T47D (cell line): ENCODE data around the gene GYS2.
A peak's percentile ranks its signal among the peaks of the same experiment; 100 is the strongest.
"Not testable (repeated sequence)": the region's sequence is repeated elsewhere in the genome, so short reads cannot be mapped to it uniquely, and the experiment has no call there.

Source experiments
- DNase-seq, 2 experiments: peaks; one replicate each; pipeline versions ENCODE4 v3.0.0 to v3.0.0-alpha.2; 2011 to 2012; ENCODE audit warnings: low read depth in 1 of 2, low spot score in 1 of 2
- JUND ChIP-seq: IDR thresholded peaks from 2 replicates; pipeline ENCODE4 v1.6.1; 2012; ENCODE audit warnings: low read depth
- in situ Hi-C: cut with HindIII; loops from 2 replicates; pipeline ENCODE4 v1.10.0; 2016; ENCODE audit warnings: low sequenced_read_pairs, low pct_unique_long_range_greater_than_20kb

Gene GYS2

GRCh38 chr12:21631367-21631766, 26.7 kb upstream of the GYS2 start:
- no peak for TF ChIP-seq JUND
- in situ Hi-C loops, result no loop called here
- no peak for DNase-seq

- TF ChIP-seq JUND, result no peak
- in situ Hi-C loops, result no loop called here
- no peak for DNase-seq
These were observed 23.3 kb upstream of the GYS2 start for GRCh38 chr12:21627924-21628323.

- DNase-seq, result no peak
- TF ChIP-seq JUND, result no peak
- in situ Hi-C loops, result no loop called here
These were observed 13.9 kb upstream of the GYS2 start for GRCh38 chr12:21618566-21618965.

GRCh38 chr12:21617030-21617429, 12.4 kb upstream of the GYS2 start:
- no peak for DNase-seq
- in situ Hi-C loops, result no loop called here
- TF ChIP-seq JUND, result no peak

- DNase-seq, result no peak
- in situ Hi-C loops, result no loop called here
- TF ChIP-seq JUND, result no peak
These were observed 10.8 kb upstream of the GYS2 start for GRCh38 chr12:21615431-21615830.

GRCh38 chr12:21614506-21614905, 9.9 kb upstream of the GYS2 start:
- in situ Hi-C loops, result no loop called here
- DNase-seq, result no peak
- no peak for TF ChIP-seq JUND

- no peak for TF ChIP-seq JUND
- no peak for DNase-seq
- in situ Hi-C loops, result no loop called here
These were observed 9.3 kb upstream of the GYS2 start for GRCh38 chr12:21613931-21614330.

- DNase-seq, result no peak
- in situ Hi-C loops, result no loop called here
- TF ChIP-seq JUND, result no peak
These were observed 3.5 kb upstream of the GYS2 start for GRCh38 chr12:21608196-21608595.

GRCh38 chr12:21607701-21608100, 3.1 kb upstream of the GYS2 start:
- DNase-seq, result peak in 1 of 2 experiments; percentile 62

GRCh38 chr12:21606175-21606574, 1.5 kb upstream of the GYS2 start:
- TF ChIP-seq JUND, result no peak
- no peak for DNase-seq
- in situ Hi-C loops, result no loop called here

More at GRCh38 chr12:21607701-21608100, 3.1 kb upstream of the GYS2 start:
- no peak for TF ChIP-seq JUND
- in situ Hi-C loops, result no loop called here

GRCh38 chr12:21602774-21603173, 1.9 kb downstream of the GYS2 start:
- TF ChIP-seq JUND, result no peak
- DNase-seq, result no peak
- in situ Hi-C loops, result no loop called here

- in situ Hi-C loops, result no loop called here
- DNase-seq, result no peak
- TF ChIP-seq JUND, result no peak
These were observed 4.5 kb downstream of the GYS2 start for GRCh38 chr12:21600196-21600595.

GRCh38 chr12:21599143-21599999, 5.3 kb downstream of the GYS2 start:
- in situ Hi-C loops, result no loop called here
- no peak for TF ChIP-seq JUND
- no peak for DNase-seq

GRCh38 chr12:21598651-21599050, 6.0 kb downstream of the GYS2 start:
- no peak for TF ChIP-seq JUND
- no peak for DNase-seq
- in situ Hi-C loops, result no loop called here

- DNase-seq, in situ Hi-C loops: not testable (repeated sequence)
These were observed 9.3 kb downstream of the GYS2 start for GRCh38 chr12:21595356-21595755.
